ENCODE measurements around the gene C7orf33.

DNA sequence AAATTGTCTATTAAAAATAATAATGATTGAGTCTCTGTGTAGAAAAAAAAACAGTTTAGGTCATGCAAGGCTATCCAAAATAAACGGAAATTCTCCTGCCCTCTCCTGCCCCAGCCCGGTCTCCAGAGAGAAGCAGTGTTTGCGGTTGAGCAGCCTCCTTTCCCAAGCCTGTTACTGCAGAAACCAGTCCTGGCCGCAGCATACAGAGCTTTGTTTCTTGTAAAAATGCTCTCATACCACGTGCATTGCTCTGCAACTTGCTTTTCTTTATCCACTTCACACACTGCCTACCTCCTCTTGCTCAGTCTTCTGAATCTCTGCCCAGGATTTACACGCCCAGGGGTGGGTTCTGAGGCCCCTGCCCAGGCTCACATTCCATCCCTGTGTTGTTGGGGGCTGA lies 73.8 kb downstream of the C7orf33 start:
- TF ChIP-seq, protein P1, sequence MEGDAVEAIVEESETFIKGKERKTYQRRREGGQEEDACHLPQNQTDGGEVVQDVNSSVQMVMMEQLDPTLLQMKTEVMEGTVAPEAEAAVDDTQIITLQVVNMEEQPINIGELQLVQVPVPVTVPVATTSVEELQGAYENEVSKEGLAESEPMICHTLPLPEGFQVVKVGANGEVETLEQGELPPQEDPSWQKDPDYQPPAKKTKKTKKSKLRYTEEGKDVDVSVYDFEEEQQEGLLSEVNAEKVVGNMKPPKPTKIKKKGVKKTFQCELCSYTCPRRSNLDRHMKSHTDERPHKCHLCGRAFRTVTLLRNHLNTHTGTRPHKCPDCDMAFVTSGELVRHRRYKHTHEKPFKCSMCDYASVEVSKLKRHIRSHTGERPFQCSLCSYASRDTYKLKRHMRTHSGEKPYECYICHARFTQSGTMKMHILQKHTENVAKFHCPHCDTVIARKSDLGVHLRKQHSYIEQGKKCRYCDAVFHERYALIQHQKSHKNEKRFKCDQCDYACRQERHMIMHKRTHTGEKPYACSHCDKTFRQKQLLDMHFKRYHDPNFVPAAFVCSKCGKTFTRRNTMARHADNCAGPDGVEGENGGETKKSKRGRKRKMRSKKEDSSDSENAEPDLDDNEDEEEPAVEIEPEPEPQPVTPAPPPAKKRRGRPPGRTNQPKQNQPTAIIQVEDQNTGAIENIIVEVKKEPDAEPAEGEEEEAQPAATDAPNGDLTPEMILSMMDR (IDR thresholded peaks at IDR 0.05; ENCODE audit: insufficient read depth, low read depth, low read length) = no peak
- TF ChIP-seq EZH2 (IDR thresholded peaks at IDR 0.05; ENCODE audit: insufficient read depth, low read length) = no peak
